T-helper 2 cell treated with Interferon-gamma antibody and Interleukin-4, amounts not matched to agents 5 μg/mL and 100 μg/mL, for 36 hours (primary cell): ENCODE results near the gene CCNL1.
A peak's percentile ranks its signal among the peaks of the same experiment; 100 is the strongest.
"Not testable (repeated sequence)": the region's sequence is repeated elsewhere in the genome, so short reads cannot be mapped to it uniquely, and the experiment has no call there.

ENCODE experiments used
- DNase-seq: peaks from one replicate; pipeline ENCODE4 v3.0.0; 2021; ENCODE audit warnings: low spot score
- H3K27ac Mint-ChIP-seq: one replicate; pipeline ENCODE4 v1.8.0; 2021; ENCODE audit warnings: mild to moderate bottlenecking, mixed read lengths
- H3K27me3 Mint-ChIP-seq: one replicate; pipeline ENCODE4 v1.8.0; 2021; ENCODE audit warnings: low read depth, mixed read lengths
- H3K36me3 Mint-ChIP-seq: one replicate; pipeline ENCODE4 v1.8.0; 2021; ENCODE audit warnings: low read depth, mixed read lengths
- H3K4me1 Mint-ChIP-seq: one replicate; pipeline ENCODE4 v1.8.0; 2021; ENCODE audit warnings: low read depth, mixed read lengths
- H3K4me3 Mint-ChIP-seq: one replicate; pipeline ENCODE4 v1.8.0; 2022; ENCODE audit warnings: mild to moderate bottlenecking, moderate library complexity, mixed read lengths
- H3K9me3 Mint-ChIP-seq: one replicate; pipeline ENCODE4 v1.8.0; 2021; ENCODE audit warnings: mixed read lengths

Gene CCNL1

GRCh38 chr3:157177801-157178453, 18.0 kb upstream of the CCNL1 start:
- peak overlapping the region; percentile 41 for H3K4me3 Mint-ChIP-seq
- H3K27ac Mint-ChIP-seq, H3K27me3 Mint-ChIP-seq, DNase-seq: not testable (repeated sequence)
- peaks cover 20% of the 10 kb centered on the region for H3K4me1 Mint-ChIP-seq
- H3K36me3 Mint-ChIP-seq = peaks cover 43% of the 10 kb centered on the region
- peaks cover 28% of the 10 kb centered on the region for H3K9me3 Mint-ChIP-seq

GRCh38 chr3:157176934-157177333, 17.0 kb upstream of the CCNL1 start:
- Mint-ChIP-seq H3K4me3 (peak overlapping the region; percentile 60), H3K4me1 (peaks cover 21% of the 10 kb centered on the region)

GRCh38 chr3:157175691-157176507, 16.0 kb upstream of the CCNL1 start:
- H3K27me3 Mint-ChIP-seq = no peaks in the 10 kb centered on the region
- peaks cover 18% of the 10 kb centered on the region for H3K9me3 Mint-ChIP-seq
- peak overlapping the region; percentile 89 for H3K4me3 Mint-ChIP-seq
- DNase-seq = no peak
- peak overlapping the region; percentile 98 for H3K27ac Mint-ChIP-seq
- peaks cover 23% of the 10 kb centered on the region for H3K4me1 Mint-ChIP-seq
- peaks cover 34% of the 10 kb centered on the region for H3K36me3 Mint-ChIP-seq

More at GRCh38 chr3:157176934-157177333, 17.0 kb upstream of the CCNL1 start:
- Mint-ChIP-seq H3K36me3 (peaks cover 38% of the 10 kb centered on the region), H3K27ac (peak overlapping the region; percentile 69), H3K9me3 (peaks cover 22% of the 10 kb centered on the region), H3K27me3 (no peaks in the 10 kb centered on the region)
- no peak for DNase-seq

- Mint-ChIP-seq H3K4me1 (peaks cover 23% of the 10 kb centered on the region), H3K27ac (peak overlapping the region; percentile 98), H3K27me3 (no peaks in the 10 kb centered on the region), H3K36me3 (peaks cover 24% of the 10 kb centered on the region), H3K9me3 (peaks cover 11% of the 10 kb centered on the region), H3K4me3 (peak overlapping the region; percentile 89)
- peak; percentile 99 for DNase-seq
These were observed 14.9 kb upstream of the CCNL1 start for GRCh38 chr3:157174649-157175498.

- Mint-ChIP-seq H3K4me1 (peaks cover 23% of the 10 kb centered on the region), H3K27ac (peak overlapping the region; percentile 98), H3K36me3 (peaks cover 19% of the 10 kb centered on the region), H3K9me3 (peaks cover 7% of the 10 kb centered on the region), H3K4me3 (peak overlapping the region; percentile 89), H3K27me3 (no peaks in the 10 kb centered on the region)
- no peak for DNase-seq
These were observed 14.3 kb upstream of the CCNL1 start for GRCh38 chr3:157174290-157174648.

- Mint-ChIP-seq H3K36me3 (peaks cover 18% of the 10 kb centered on the region), H3K4me1 (peaks cover 23% of the 10 kb centered on the region)
- not testable (repeated sequence) for H3K4me3 Mint-ChIP-seq, H3K9me3 Mint-ChIP-seq, H3K27me3 Mint-ChIP-seq, DNase-seq, H3K27ac Mint-ChIP-seq
These were observed 13.4 kb upstream of the CCNL1 start for GRCh38 chr3:157173343-157173742.

GRCh38 chr3:157172746-157173145, 12.8 kb upstream of the CCNL1 start:
- Mint-ChIP-seq H3K4me3 (peak overlapping the region; percentile 41), H3K9me3 (peaks cover 6% of the 10 kb centered on the region), H3K27ac (peak overlapping the region; percentile 68), H3K4me1 (peaks cover 23% of the 10 kb centered on the region), H3K27me3 (no peaks in the 10 kb centered on the region), H3K36me3 (peaks cover 12% of the 10 kb centered on the region)
- no peak for DNase-seq

GRCh38 chr3:157170861-157171260, 10.9 kb upstream of the CCNL1 start:
- no peak overlapping the region for H3K27ac Mint-ChIP-seq
- no peak for DNase-seq
- H3K27me3 Mint-ChIP-seq = no peaks in the 10 kb centered on the region
- H3K9me3 Mint-ChIP-seq = no peaks in the 10 kb centered on the region
- peaks cover 3% of the 10 kb centered on the region for H3K36me3 Mint-ChIP-seq
- H3K4me3 Mint-ChIP-seq = no peak overlapping the region
- peaks cover 22% of the 10 kb centered on the region for H3K4me1 Mint-ChIP-seq

GRCh38 chr3:157167371-157168042, 7.6 kb upstream of the CCNL1 start:
- Mint-ChIP-seq H3K27me3 (no peaks in the 10 kb centered on the region), H3K36me3 (peaks cover 2% of the 10 kb centered on the region), H3K4me1 (peaks cover 10% of the 10 kb centered on the region), H3K9me3 (no peaks in the 10 kb centered on the region), H3K27ac (no peak overlapping the region), H3K4me3 (no peak overlapping the region)
- no peak for DNase-seq

- no peaks in the 10 kb centered on the region for H3K9me3 Mint-ChIP-seq
- DNase-seq = no peak
- H3K4me3 Mint-ChIP-seq = no peak overlapping the region
- no peak overlapping the region for H3K27ac Mint-ChIP-seq
- no peaks in the 10 kb centered on the region for H3K27me3 Mint-ChIP-seq
- H3K36me3 Mint-ChIP-seq = peaks cover 4% of the 10 kb centered on the region
- peaks cover 10% of the 10 kb centered on the region for H3K4me1 Mint-ChIP-seq
These were observed 6.6 kb upstream of the CCNL1 start for GRCh38 chr3:157166561-157166960.

GRCh38 chr3:157166115-157166514, 6.2 kb upstream of the CCNL1 start:
- Mint-ChIP-seq H3K27ac (no peak overlapping the region), H3K36me3 (peaks cover 4% of the 10 kb centered on the region), H3K27me3 (no peaks in the 10 kb centered on the region), H3K9me3 (no peaks in the 10 kb centered on the region), H3K4me3 (no peak overlapping the region), H3K4me1 (peaks cover 14% of the 10 kb centered on the region)
- no peak for DNase-seq

- Mint-ChIP-seq H3K4me1 (peaks cover 17% of the 10 kb centered on the region), H3K9me3 (no peaks in the 10 kb centered on the region), H3K27ac (peak overlapping the region; percentile 45), H3K36me3 (peaks cover 15% of the 10 kb centered on the region), H3K4me3 (no peak overlapping the region), H3K27me3 (no peaks in the 10 kb centered on the region)
- no peak for DNase-seq
These were observed 3.4 kb upstream of the CCNL1 start for GRCh38 chr3:157163217-157163953.

GRCh38 chr3:157162620-157163019, 2.7 kb upstream of the CCNL1 start:
- H3K27ac Mint-ChIP-seq, H3K27me3 Mint-ChIP-seq, H3K9me3 Mint-ChIP-seq, H3K4me3 Mint-ChIP-seq, DNase-seq: not testable (repeated sequence)
- peaks cover 23% of the 10 kb centered on the region for H3K36me3 Mint-ChIP-seq
- H3K4me1 Mint-ChIP-seq = peaks cover 25% of the 10 kb centered on the region
